Measurements from ENCODE around the gene SSMEM1.

GRCh38 chr7:130218806-130219620 is 11.4 kb downstream of the SSMEM1 start:
- no peak for TF ChIP-seq KDM5B (IDR thresholded peaks at IDR 0.05; ENCODE audit: insufficient replicate concordance, low read depth, low read length)
- no peak for TF ChIP-seq NFYB (IDR thresholded peaks at IDR 0.05; ENCODE audit: extremely low read depth, insufficient read length)
- no peak for TF ChIP-seq BCOR (IDR thresholded peaks at IDR 0.05)
- no peak for TF ChIP-seq ZBTB1 (CRISPR knock-in tag; IDR thresholded peaks at IDR 0.05; ENCODE audit: borderline replicate concordance, low read depth)
- no peak for TF ChIP-seq CTCF (IDR thresholded peaks at IDR 0.05 in 2 of 3, conservative IDR thresholded peaks at IDR 0.05 in 1 of 3; ENCODE audit: insufficient read depth in 2 of 3, low read depth in 1 of 3, low read length in 3 of 3)
- TF ChIP-seq TBL1XR1 (IDR thresholded peaks at IDR 0.05; ENCODE audit: low read length in 2 of 2), result no peak
- no peak for TF ChIP-seq MYC (IDR thresholded peaks at IDR 0.05; ENCODE audit: low read depth, low read length)
- TF ChIP-seq MYC (CRISPR knock-in tag; IDR thresholded peaks at IDR 0.05; ENCODE audit: borderline replicate concordance, low read depth), result no peak
- TF ChIP-seq TCF15 (CRISPR knock-in tag; IDR thresholded peaks at IDR 0.05), result no peak
- TF ChIP-seq ESRRA (IDR thresholded peaks at IDR 0.05; ENCODE audit: borderline replicate concordance, low read depth), result no peak
- TF ChIP-seq TAF1 (IDR thresholded peaks at IDR 0.05; ENCODE audit: control insufficient read depth, extremely low read depth, insufficient read depth, low read length, severe bottlenecking), result no peak
- TF ChIP-seq U2AF2 (optimal IDR thresholded peaks at IDR 0.05; ENCODE audit: low read depth, low read length), result no peak
